Effector memory CD4-positive, alpha-beta T cell (primary cell): Measurements from ENCODE around the gene TMPRSS3.
A peak's percentile ranks its signal among the peaks of the same experiment; 100 is the strongest.

Experiments
- DNase-seq, 3 donors: peaks; one replicate each; pipeline ENCODE4 v3.0.0-alpha.2; 2020
- H3K27ac ChIP-seq: 2 replicates; pipeline ENCODE4 v1.7.0; 2013; ENCODE audit warnings: mild to moderate bottlenecking, low read length, moderate library complexity; ENCODE audit not compliant: insufficient read depth, poor library complexity, severe bottlenecking
- H3K27me3 ChIP-seq: replicated peaks from 2 replicates; pipeline ENCODE4 v1.7.0; 2013; ENCODE audit warnings: mild to moderate bottlenecking, low read length; ENCODE audit not compliant: insufficient read depth, control insufficient read depth, poor library complexity, severe bottlenecking
- H3K36me3 ChIP-seq: 2 replicates; pipeline ENCODE4 v1.7.0; 2013; ENCODE audit warnings: mild to moderate bottlenecking, low read length, moderate library complexity; ENCODE audit not compliant: control insufficient read depth, insufficient read depth
- H3K4me1 ChIP-seq: 2 replicates; pipeline ENCODE4 v1.7.0; 2013; ENCODE audit warnings: low read length, mild to moderate bottlenecking; ENCODE audit not compliant: control insufficient read depth, insufficient read depth, poor library complexity, severe bottlenecking
- H3K4me3 ChIP-seq: 2 replicates; pipeline ENCODE4 v1.7.0; 2013; ENCODE audit warnings: low read length, low read depth, mild to moderate bottlenecking; ENCODE audit not compliant: insufficient read depth, poor library complexity, severe bottlenecking
- H3K9me3 ChIP-seq: 2 replicates; pipeline ENCODE4 v1.7.0; 2013; ENCODE audit warnings: mild to moderate bottlenecking, low read length, moderate library complexity; ENCODE audit not compliant: control insufficient read depth

Gene TMPRSS3

GRCh38 chr21:42421018-42421793, 25.4 kb upstream of the TMPRSS3 start:
- no peak for DNase-seq
- Histone ChIP-seq H3K4me3 (no peak overlapping the region), H3K27me3 (no peaks in the 10 kb centered on the region), H3K9me3 (no peaks in the 10 kb centered on the region), H3K36me3 (peaks cover 62% of the 10 kb centered on the region), H3K27ac (no peak overlapping the region), H3K4me1 (peaks cover 68% of the 10 kb centered on the region)

DNA sequence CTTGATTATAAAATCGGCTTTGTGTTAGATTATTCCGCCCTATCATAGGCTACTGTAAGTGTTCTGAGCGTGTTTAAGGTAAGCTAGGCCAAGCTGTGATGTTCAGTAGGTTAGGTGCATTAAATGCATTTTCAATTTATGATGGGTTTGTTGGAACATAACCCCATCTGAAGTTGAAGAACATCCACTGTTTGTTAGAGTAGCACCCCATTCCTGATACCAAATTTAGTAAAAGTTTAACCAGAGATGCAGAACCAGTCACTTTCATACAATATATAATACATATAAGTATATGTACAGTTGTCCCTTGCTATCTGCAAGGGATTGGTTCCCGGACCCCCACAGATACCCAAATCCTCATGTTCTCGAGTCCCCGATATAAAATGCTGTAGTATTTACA, 24.0 kb upstream of the TMPRSS3 start:
- no peak overlapping the region for H3K27ac ChIP-seq
- no peaks in the 10 kb centered on the region for H3K27me3 ChIP-seq
- no peak overlapping the region for H3K4me3 ChIP-seq
- peaks cover 65% of the 10 kb centered on the region for H3K36me3 ChIP-seq
- peaks cover 69% of the 10 kb centered on the region for H3K4me1 ChIP-seq
- DNase-seq: no peak
- no peaks in the 10 kb centered on the region for H3K9me3 ChIP-seq

DNA sequence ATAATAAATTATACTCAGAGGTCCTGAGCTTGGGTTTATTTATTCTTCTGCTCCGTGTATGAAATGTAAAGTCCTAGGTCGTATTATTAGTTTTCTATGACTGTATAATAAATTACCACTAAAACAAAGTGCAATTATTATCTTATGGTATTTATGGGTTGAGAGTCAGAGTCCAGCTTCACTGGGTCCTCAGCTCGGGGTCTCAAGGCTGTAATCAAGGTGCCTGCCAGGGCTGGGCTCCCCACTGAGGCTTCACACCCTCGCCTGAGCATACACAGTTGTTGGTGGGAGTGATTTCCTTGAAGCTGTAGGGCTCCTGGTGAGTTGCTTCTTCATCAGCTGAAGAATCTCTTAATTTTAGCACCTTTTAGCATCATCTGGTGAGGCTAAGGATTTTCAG, 23.0 kb upstream of the TMPRSS3 start:
- Histone ChIP-seq H3K9me3 (no peaks in the 10 kb centered on the region), H3K27ac (no peak overlapping the region), H3K36me3 (peaks cover 68% of the 10 kb centered on the region), H3K4me3 (no peak overlapping the region), H3K4me1 (peaks cover 69% of the 10 kb centered on the region), H3K27me3 (no peaks in the 10 kb centered on the region)
- DNase-seq: no peak

DNA sequence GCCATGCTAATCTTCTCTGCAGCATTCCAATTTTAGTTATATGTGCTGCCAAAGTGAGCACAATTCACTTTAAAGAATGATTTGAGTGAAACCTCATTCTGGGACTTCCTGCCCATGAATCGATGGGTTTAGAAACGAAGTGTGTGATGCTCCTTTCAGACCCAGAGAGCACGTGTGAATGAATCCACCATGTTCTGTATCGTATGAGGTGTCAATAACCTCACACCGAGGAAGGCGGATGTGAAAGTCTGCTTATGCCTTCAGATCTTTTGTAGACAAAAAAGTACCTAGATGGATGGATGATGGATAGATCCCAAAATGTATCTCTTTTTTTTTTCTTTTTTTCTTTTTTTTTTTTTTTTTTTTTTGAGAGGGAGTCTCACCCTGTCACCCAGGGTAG, 21.7 kb upstream of the TMPRSS3 start:
- H3K36me3 ChIP-seq: peaks cover 78% of the 10 kb centered on the region
- no peak for DNase-seq
- no peaks in the 10 kb centered on the region for H3K27me3 ChIP-seq
- H3K9me3 ChIP-seq: no peaks in the 10 kb centered on the region
- H3K4me3 ChIP-seq: no peak overlapping the region
- H3K27ac ChIP-seq: no peak overlapping the region
- H3K4me1 ChIP-seq: peaks cover 69% of the 10 kb centered on the region

- peak; percentile 89 to 91 (median 89) for DNase-seq
- H3K36me3 ChIP-seq: peaks cover 80% of the 10 kb centered on the region
- peak overlapping the region; percentile 21 for H3K4me3 ChIP-seq
These were observed 19.3 kb upstream of the TMPRSS3 start for GRCh38 chr21:42414928-42415769.

GRCh38 chr21:42414553-42414927, 18.7 kb upstream of the TMPRSS3 start:
- H3K4me3 ChIP-seq: no peak overlapping the region
- H3K27me3 ChIP-seq: no peaks in the 10 kb centered on the region
- H3K9me3 ChIP-seq: no peaks in the 10 kb centered on the region
- DNase-seq: no peak
- peaks cover 80% of the 10 kb centered on the region for H3K36me3 ChIP-seq
- H3K27ac ChIP-seq: peak overlapping the region; percentile 92
- H3K4me1 ChIP-seq: peaks cover 62% of the 10 kb centered on the region

More at GRCh38 chr21:42414928-42415769, 19.3 kb upstream of the TMPRSS3 start:
- H3K27ac ChIP-seq: peak overlapping the region; percentile 92
- no peaks in the 10 kb centered on the region for H3K27me3 ChIP-seq
- H3K4me1 ChIP-seq: peaks cover 65% of the 10 kb centered on the region
- H3K9me3 ChIP-seq: no peaks in the 10 kb centered on the region

DNA sequence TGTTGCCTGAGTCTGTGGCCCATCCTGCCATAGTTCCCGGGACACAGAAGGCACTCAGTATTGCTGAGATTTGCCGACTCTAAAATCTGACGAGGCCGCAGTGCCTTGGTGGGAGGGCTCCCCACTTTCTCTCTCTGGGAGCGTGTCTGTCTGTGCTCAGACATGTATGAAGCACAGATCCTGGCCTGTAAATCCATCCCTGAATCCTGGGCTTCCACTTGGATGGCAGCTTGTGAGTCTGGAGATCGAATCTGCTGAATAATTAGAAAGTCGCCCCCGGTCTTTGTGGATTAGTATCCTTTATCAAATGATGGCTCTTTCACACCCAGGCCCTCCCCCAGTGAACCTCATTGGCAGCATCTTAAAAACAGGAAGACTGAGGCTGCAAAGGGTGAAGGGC, 18.2 kb upstream of the TMPRSS3 start:
- Histone ChIP-seq H3K27ac (peak overlapping the region; percentile 92), H3K27me3 (no peaks in the 10 kb centered on the region), H3K9me3 (no peaks in the 10 kb centered on the region), H3K4me3 (no peak overlapping the region), H3K4me1 (peaks cover 66% of the 10 kb centered on the region), H3K36me3 (peaks cover 80% of the 10 kb centered on the region)
- no peak for DNase-seq

- Histone ChIP-seq H3K36me3 (peaks cover 76% of the 10 kb centered on the region), H3K27me3 (no peaks in the 10 kb centered on the region), H3K4me3 (no peak overlapping the region), H3K27ac (peak overlapping the region; percentile 92), H3K4me1 (peaks cover 69% of the 10 kb centered on the region), H3K9me3 (no peaks in the 10 kb centered on the region)
- DNase-seq: no peak
These were observed 17.6 kb upstream of the TMPRSS3 start for GRCh38 chr21:42413500-42413899.

GRCh38 chr21:42413093-42413492, 17.2 kb upstream of the TMPRSS3 start:
- peak overlapping the region; percentile 92 for H3K27ac ChIP-seq
- no peak overlapping the region for H3K4me3 ChIP-seq
- no peak for DNase-seq
- peaks cover 74% of the 10 kb centered on the region for H3K4me1 ChIP-seq
- no peaks in the 10 kb centered on the region for H3K9me3 ChIP-seq
- peaks cover 75% of the 10 kb centered on the region for H3K36me3 ChIP-seq
- no peaks in the 10 kb centered on the region for H3K27me3 ChIP-seq

DNA sequence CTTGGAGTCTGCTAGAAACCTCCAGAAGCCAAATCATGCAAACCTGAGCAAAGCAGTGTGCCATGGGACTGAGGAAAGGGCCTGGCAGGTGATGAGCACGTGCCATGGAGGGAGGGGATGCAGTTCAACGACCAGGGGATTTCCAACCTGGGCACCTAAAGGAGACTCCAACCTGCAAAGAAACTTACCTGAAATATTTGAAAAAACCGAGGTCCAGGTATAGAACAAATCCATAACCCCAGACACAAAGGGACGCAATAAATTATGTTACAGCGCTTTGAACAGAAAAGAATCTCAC, 16.7 kb upstream of the TMPRSS3 start:
- Histone ChIP-seq H3K36me3 (peaks cover 78% of the 10 kb centered on the region), H3K4me1 (peaks cover 79% of the 10 kb centered on the region), H3K27ac (peak overlapping the region; percentile 92)

More for the DNA sequence above, 16.7 kb upstream of the TMPRSS3 start:
- no peak for DNase-seq
- no peaks in the 10 kb centered on the region for H3K9me3 ChIP-seq
- H3K4me3 ChIP-seq: no peak overlapping the region
- no peaks in the 10 kb centered on the region for H3K27me3 ChIP-seq
